Astrocyte of the hippocampus (primary cell): ENCODE results near the gene PPP1CA.
"Not testable (repeated sequence)": the region's sequence is repeated elsewhere in the genome, so short reads cannot be mapped to it uniquely, and the experiment has no call there.

Experiments
- DNase-seq: peaks from one replicate; pipeline ENCODE4 v3.0.0; 2011; ENCODE audit warnings: low read depth, low spot score

PPP1CA gene

GRCh38 chr11:67435031-67435726 is 33.5 kb upstream of the PPP1CA start:
- DNase-seq = no peak

GRCh38 chr11:67434395-67434881 is 32.8 kb upstream of the PPP1CA start:
- no peak for DNase-seq

GRCh38 chr11:67433536-67434394 is 32.1 kb upstream of the PPP1CA start:
- DNase-seq = no peak

- no peak for DNase-seq
These were observed 31.1 kb upstream of the PPP1CA start for GRCh38 chr11:67432655-67433349.

- no peak for DNase-seq
These were observed 29.9 kb upstream of the PPP1CA start for GRCh38 chr11:67431346-67432249.

- no peak for DNase-seq
These were observed 28.1 kb upstream of the PPP1CA start for GRCh38 chr11:67429722-67430121.

- DNase-seq = no peak
These were observed 27.5 kb upstream of the PPP1CA start for GRCh38 chr11:67429038-67429668.

- peak; percentile 99 for DNase-seq
These were observed 26.7 kb upstream of the PPP1CA start, which contains the start of gene RPS6KB2 for GRCh38 chr11:67428052-67429001. TSS of gene RPS6KB2 (plus strand) at chr11:67428494. CDS start at chr11:67428546, 52 bp downstream.

GRCh38 chr11:67427364-67427859 is 25.8 kb upstream of the PPP1CA start:
- DNase-seq = not testable (repeated sequence)

- no peak for DNase-seq
These were observed 22.4 kb upstream of the PPP1CA start for GRCh38 chr11:67423891-67424613.

- no peak for DNase-seq
These were observed 21.8 kb upstream of the PPP1CA start for GRCh38 chr11:67423466-67423865.

GRCh38 chr11:67422891-67423290 is 21.2 kb upstream of the PPP1CA start:
- no peak for DNase-seq

- DNase-seq = no peak
These were observed 19.9 kb upstream of the PPP1CA start for GRCh38 chr11:67421430-67422031.

GRCh38 chr11:67420646-67421429 is 19.2 kb upstream of the PPP1CA start:
- DNase-seq = peak; percentile 97

- no peak for DNase-seq
These were observed 18.5 kb upstream of the PPP1CA start for GRCh38 chr11:67420147-67420645.

GRCh38 chr11:67419325-67420049 is 17.8 kb upstream of the PPP1CA start:
- no peak for DNase-seq
